Hindlimb muscle (tissue), 1 donor: ENCODE measurements around the gene HDAC11. TPM values are rescaled to one million over a fixed set of nuclear protein-coding genes. Genes with fewer than 3 reads are reported as not detected.
"Not testable (repeated sequence)": the region's sequence is repeated elsewhere in the genome, so short reads cannot be mapped to it uniquely, and the experiment has no call there.

Experiments
- DNase-seq: peaks from one replicate; pipeline ENCODE4 v3.0.0-alpha.2; 2013
- polyA plus RNA-seq: library from polyadenylated mRNA; unstranded; fragments of 120-200 nt; gene quantifications from one replicate; pipeline ENCODE4 v1.2.1, GENCODE V29; 2013; ENCODE audit not compliant: insufficient read length

The HDAC11 gene
- polyA plus RNA-seq, 1 donor: 19.2 TPM

- DNase-seq: no peak
Observed at GRCh38 chr3:13508496-13508895, 28.4 kb downstream of the HDAC11 start.

- no peak for DNase-seq
Observed at GRCh38 chr3:13509059-13509815, 29.1 kb downstream of the HDAC11 start.

GRCh38 chr3:13509816-13510192 lies 29.7 kb downstream of the HDAC11 start:
- DNase-seq: no peak

GRCh38 chr3:13512451-13512850 lies 32.3 kb downstream of the HDAC11 start:
- DNase-seq: no peak

- peak; percentile 64 for DNase-seq
Observed at GRCh38 chr3:13513051-13513912, 33.2 kb downstream of the HDAC11 start.

GRCh38 chr3:13513913-13514517 lies 33.9 kb downstream of the HDAC11 start:
- DNase-seq: no peak

- no peak for DNase-seq
Observed at GRCh38 chr3:13514639-13515435, 34.7 kb downstream of the HDAC11 start.

GRCh38 chr3:13515786-13516759 lies 36.0 kb downstream of the HDAC11 start:
- DNase-seq: peak; percentile 78

- DNase-seq: no peak
Observed at GRCh38 chr3:13516760-13517135, 36.6 kb downstream of the HDAC11 start.

GRCh38 chr3:13517253-13517977 lies 37.3 kb downstream of the HDAC11 start:
- DNase-seq: peak; percentile 54

GRCh38 chr3:13518516-13518953 lies 38.4 kb downstream of the HDAC11 start:
- DNase-seq: peak; percentile 68

- no peak for DNase-seq
Observed at GRCh38 chr3:13519006-13519791, 39.1 kb downstream of the HDAC11 start.

- DNase-seq: no peak
Observed at GRCh38 chr3:13520326-13520880, 40.3 kb downstream of the HDAC11 start.

GRCh38 chr3:13521309-13521708 lies 41.2 kb downstream of the HDAC11 start:
- no peak for DNase-seq

GRCh38 chr3:13521749-13522148 lies 41.6 kb downstream of the HDAC11 start:
- not testable (repeated sequence) for DNase-seq

GRCh38 chr3:13522236-13522635 lies 42.1 kb downstream of the HDAC11 start:
- DNase-seq: no peak

- no peak for DNase-seq
Observed at GRCh38 chr3:13524979-13525669, 45.0 kb downstream of the HDAC11 start.

- DNase-seq: no peak
Observed at GRCh38 chr3:13525827-13526625, 45.9 kb downstream of the HDAC11 start.
